Mucosa of stomach (tissue), 1 donor: ENCODE results near the gene FKBP10.

Experiments used
- H3K27me3 ChIP-seq: one replicate; pipeline ENCODE4 v1.7.0; 2013; ENCODE audit warnings: mild to moderate bottlenecking, low read length; ENCODE audit not compliant: control insufficient read depth, insufficient read depth
- H3K36me3 ChIP-seq: one replicate; pipeline ENCODE4 v1.7.0; 2013; ENCODE audit warnings: low read length; ENCODE audit not compliant: control insufficient read depth, insufficient read depth
- H3K4me1 ChIP-seq: one replicate; pipeline ENCODE4 v1.7.0; 2013; ENCODE audit warnings: mild to moderate bottlenecking, low read length; ENCODE audit not compliant: control insufficient read depth, insufficient read depth
- H3K4me3 ChIP-seq: one replicate; pipeline ENCODE4 v1.7.0; 2013; ENCODE audit warnings: low read length
- H3K9ac ChIP-seq: one replicate; pipeline ENCODE4 v1.7.0; 2013; ENCODE audit warnings: mild to moderate bottlenecking, low read length, moderate library complexity
- H3K9me3 ChIP-seq: one replicate; pipeline ENCODE4 v1.7.0; 2013; ENCODE audit warnings: mild to moderate bottlenecking, low read length, moderate library complexity; ENCODE audit not compliant: control insufficient read depth
- donor health status: Pancreatic carcinoma.

The FKBP10 gene, protein sequence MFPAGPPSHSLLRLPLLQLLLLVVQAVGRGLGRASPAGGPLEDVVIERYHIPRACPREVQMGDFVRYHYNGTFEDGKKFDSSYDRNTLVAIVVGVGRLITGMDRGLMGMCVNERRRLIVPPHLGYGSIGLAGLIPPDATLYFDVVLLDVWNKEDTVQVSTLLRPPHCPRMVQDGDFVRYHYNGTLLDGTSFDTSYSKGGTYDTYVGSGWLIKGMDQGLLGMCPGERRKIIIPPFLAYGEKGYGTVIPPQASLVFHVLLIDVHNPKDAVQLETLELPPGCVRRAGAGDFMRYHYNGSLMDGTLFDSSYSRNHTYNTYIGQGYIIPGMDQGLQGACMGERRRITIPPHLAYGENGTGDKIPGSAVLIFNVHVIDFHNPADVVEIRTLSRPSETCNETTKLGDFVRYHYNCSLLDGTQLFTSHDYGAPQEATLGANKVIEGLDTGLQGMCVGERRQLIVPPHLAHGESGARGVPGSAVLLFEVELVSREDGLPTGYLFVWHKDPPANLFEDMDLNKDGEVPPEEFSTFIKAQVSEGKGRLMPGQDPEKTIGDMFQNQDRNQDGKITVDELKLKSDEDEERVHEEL

DNA sequence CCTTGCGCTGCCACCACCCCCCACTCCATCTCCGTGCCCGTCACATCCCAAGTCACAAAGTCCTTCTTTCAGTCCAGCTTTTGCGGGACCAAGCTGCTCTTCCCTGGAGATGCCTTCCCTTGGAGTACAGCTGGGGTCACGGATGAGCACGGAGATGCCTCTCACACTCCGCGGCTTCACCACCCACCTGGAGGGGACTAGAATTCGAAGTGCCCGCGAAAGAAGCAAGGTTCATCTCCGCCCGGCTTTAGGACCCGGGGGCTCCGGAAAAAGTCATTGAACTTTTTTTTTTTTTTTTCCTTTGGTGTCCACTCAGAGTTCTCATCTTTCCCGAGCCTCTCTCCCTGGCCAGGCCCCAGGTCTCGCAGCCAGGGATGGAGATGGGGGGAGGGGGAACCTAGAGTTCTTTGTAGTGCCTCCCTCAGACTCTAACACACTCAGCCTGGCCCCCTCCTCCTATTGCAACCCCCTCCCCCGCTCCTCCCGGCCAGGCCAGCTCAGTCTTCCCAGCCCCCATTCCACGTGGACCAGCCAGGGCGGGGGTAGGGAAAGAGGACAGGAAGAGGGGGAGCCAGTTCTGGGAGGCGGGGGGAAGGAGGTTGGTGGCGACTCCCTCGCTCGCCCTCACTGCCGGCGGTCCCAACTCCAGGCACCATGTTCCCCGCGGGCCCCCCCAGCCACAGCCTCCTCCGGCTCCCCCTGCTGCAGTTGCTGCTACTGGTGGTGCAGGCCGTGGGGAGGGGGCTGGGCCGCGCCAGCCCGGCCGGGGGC lies at the start of gene FKBP10:
Gene FKBP10 (plus strand): TSS at position 624 of the 771 bp plus-strand sequence. CDS start 31 bp downstream, at position 655.
- Histone ChIP-seq H3K9ac (peak within 1 kb of the TSS; percentile 69), H3K4me3 (peak within 1 kb of the TSS; percentile 36), H3K9me3 (no peaks in the 10 kb centered on the region), H3K27me3 (peaks cover 12% of the 10 kb centered on the region), H3K36me3 (no peaks in the 10 kb centered on the region), H3K4me1 (peaks cover 38% of the 10 kb centered on the region)

DNA sequence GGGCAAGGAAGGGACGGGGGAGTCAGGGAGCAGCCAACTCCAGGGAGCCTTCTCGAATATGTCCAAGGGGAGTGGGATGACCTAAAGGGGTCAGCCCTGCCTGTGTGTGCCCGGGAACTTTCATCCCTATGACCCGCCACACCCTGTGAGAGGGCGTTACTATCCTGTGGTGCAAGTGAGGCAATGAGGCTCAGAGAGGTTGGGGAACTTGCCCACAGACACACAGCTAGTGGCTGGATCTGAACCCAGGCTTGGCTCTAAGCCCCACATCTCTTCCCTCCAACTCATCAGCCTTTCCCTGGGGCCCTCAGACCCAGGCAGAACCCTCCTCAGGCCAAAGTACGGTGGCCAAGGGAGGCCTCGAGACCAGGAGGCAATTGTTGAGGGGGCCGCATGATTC lies 49.5 kb upstream of the FKBP10 start:
- no peaks in the 10 kb centered on the region for H3K27me3 ChIP-seq
- H3K9me3 ChIP-seq = no peaks in the 10 kb centered on the region
- H3K9ac ChIP-seq = no peak overlapping the region
- no peak overlapping the region for H3K4me3 ChIP-seq
- no peaks in the 10 kb centered on the region for H3K4me1 ChIP-seq
- peaks cover 60% of the 10 kb centered on the region for H3K36me3 ChIP-seq

DNA sequence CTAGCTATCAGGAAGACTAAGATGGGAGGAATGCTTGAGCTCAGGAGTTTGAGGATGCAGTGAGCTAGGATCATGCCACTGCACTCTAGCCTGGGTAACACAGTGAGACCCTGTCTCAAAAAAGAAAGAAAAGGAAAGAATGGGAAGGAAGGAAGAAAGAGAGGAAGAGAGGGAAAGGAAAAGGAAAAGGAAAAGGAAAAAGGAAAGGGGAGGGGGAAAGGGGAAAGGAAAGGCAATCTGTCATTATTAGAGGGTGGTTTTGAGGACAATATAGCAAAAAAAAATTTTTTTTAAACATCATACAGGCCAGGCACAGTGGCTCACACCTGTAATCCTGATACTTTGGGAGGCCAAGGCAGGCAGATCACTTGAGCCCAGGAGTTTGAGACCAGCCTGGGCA lies 46.7 kb upstream of the FKBP10 start:
- H3K27me3 ChIP-seq = no peaks in the 10 kb centered on the region
- no peaks in the 10 kb centered on the region for H3K9me3 ChIP-seq
- H3K36me3 ChIP-seq = peaks cover 56% of the 10 kb centered on the region
- no peak overlapping the region for H3K4me3 ChIP-seq
- H3K9ac ChIP-seq = no peak overlapping the region
- peaks cover 1% of the 10 kb centered on the region for H3K4me1 ChIP-seq

DNA sequence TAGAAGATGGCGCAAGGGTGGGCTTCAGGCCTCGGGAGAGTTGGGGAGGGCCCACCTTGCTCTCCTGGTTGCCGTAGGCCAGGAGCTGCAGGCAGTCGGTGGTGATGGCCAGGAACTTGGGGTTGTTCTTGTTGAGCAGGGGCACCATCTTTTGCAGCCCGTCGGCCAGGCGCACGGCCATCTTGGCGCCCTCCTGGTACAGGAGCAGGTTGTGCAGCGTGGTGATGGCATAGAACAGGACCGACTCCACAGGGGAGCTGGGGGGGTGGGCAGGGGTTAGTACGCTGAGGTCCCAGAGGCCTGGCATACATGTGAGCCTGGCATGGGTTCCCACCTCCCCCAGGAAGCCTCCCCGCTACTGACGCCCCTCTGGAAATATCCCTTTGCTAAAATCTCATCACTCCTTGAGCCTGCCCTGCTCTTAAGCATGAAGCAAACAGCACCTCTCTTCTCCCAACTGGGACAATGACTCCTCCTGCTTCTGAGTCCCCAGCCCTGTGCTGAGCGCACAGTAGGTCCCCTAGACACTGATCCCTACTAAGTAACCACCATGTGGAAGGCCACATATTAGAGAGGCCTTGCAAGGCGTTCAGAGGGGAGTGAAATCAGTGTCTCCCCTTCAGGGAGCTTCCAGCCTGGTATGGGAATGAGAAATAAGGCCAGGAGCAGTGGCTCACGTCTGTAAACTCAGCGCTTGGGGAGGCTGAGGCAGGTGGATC lies 45.3 kb upstream of the FKBP10 start:
- Histone ChIP-seq H3K4me1 (peaks cover 14% of the 10 kb centered on the region), H3K9me3 (no peaks in the 10 kb centered on the region), H3K36me3 (peaks cover 59% of the 10 kb centered on the region), H3K9ac (no peak overlapping the region), H3K4me3 (no peak overlapping the region), H3K27me3 (no peaks in the 10 kb centered on the region)

DNA sequence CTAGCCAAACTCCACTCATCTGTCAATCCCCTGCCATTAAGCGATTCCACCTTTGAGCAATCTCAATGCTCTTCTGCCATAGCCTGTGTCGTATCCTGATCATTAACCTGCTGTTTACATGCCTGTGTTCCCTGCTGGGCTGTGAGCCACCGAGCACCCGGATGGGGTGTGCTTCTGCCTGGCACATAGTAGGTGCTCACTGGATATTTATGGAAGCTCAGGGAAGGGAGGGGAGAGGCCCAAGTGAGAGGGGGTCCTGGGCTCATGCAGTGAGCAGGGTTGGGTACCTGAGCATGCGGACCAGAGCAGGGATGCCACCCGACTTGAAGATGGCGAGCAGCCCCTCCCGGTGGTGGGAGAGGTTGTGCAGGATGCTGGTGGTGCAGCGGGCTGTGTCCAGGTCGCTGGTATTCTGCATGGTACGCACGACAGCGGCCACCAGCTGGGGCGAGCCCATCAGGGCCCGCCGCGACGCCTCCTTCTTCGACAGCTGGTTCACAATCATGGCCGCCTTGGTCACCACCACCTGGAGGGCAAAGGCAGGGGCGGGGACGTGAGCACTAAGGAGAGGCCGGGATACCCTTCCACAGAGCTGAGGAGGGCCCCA lies 44.0 kb upstream of the FKBP10 start:
- no peaks in the 10 kb centered on the region for H3K27me3 ChIP-seq
- peaks cover 46% of the 10 kb centered on the region for H3K36me3 ChIP-seq
- no peaks in the 10 kb centered on the region for H3K9me3 ChIP-seq
- peaks cover 28% of the 10 kb centered on the region for H3K4me1 ChIP-seq
- H3K9ac ChIP-seq = no peak overlapping the region
- no peak overlapping the region for H3K4me3 ChIP-seq

DNA sequence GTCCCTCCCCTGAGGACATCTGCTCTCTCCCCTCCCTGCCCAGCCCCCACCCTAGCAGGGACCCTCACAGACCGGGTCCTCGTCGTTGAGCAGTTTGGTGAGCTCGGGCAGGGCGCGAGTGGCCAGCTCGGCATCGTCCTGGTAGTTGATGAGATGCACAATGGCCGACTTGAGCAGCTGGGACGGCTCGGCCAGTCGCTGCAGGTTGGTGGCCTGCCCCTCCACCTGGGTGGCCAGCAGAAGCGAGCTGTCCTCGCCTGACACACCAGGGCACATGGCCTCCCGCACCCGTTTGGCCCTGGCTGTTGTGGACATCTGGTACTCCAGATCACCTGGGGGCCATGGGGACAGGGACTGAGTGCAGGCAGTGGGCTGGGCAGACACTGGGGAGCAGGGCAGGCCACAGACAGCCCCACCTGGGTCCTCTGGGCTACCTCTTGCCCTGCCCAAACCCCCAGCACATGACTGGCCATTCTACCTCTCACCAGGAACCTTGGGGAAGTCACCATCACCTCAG lies 43.4 kb upstream of the FKBP10 start:
- Histone ChIP-seq H3K9ac (no peak overlapping the region), H3K36me3 (peaks cover 43% of the 10 kb centered on the region), H3K27me3 (no peaks in the 10 kb centered on the region), H3K4me3 (no peak overlapping the region), H3K9me3 (no peaks in the 10 kb centered on the region), H3K4me1 (peaks cover 34% of the 10 kb centered on the region)

DNA sequence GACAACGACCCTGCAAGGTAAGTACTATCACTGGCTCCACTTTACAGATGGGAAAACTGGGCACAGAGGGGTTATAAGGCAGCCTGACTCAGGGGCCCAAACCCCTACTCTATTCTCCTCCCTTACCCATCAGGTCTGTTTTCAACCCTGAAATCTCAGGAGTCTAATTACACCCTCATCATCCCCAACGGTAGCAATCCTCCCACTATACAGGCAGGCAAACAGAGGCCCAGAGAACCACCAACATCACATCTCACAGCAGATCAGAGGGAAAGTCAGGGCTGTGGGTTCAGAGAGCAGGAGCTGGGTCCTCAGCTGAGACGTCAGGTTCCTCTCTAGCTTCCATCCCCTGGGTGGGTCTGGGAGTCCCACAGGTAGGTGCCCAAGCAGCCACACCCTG lies 42.8 kb upstream of the FKBP10 start:
- peaks cover 40% of the 10 kb centered on the region for H3K4me1 ChIP-seq
- H3K9ac ChIP-seq = no peak overlapping the region
- no peaks in the 10 kb centered on the region for H3K9me3 ChIP-seq
- H3K27me3 ChIP-seq = no peaks in the 10 kb centered on the region
- H3K36me3 ChIP-seq = peaks cover 37% of the 10 kb centered on the region
- H3K4me3 ChIP-seq = no peak overlapping the region

DNA sequence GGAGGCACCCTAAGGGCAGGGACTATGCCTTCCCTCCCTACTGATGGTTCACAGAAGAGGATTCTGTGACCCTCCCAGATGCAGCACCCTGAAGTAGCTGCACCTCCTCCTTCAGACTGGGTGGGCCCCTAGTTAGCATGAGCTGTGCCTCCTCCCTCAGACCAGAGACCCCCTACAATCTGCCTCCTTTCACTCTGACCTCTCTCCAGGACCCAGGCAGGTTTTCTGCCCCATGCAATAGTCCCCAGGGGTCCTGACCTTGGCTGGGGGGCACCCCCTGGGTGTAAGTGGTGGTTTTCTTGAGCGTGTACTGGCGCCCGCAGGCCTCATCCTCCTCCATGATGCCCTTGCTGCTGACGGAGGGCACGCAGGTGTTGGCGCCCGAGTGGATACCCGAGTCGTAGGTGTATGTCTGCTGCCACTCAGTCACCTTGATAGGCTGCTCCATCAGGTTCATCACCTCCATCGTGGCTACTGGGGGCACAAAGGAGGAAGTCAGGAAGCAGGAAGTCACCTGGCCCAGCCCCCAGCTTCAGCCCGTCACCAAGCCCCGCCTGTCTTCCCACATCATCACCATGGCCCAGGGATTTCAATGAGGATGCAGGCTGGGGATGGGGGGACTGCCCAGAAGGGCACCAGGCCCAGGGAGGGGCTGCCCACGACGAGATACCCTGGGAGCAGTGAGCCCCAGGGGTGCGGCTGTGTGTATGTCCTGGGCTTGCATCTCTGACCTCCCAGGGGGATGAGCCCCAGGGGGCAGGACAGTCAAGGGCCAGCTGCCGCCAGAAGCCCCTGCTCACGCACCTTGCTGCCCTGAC lies 41.2 kb upstream of the FKBP10 start:
- peaks cover 56% of the 10 kb centered on the region for H3K4me1 ChIP-seq
- H3K9me3 ChIP-seq = no peaks in the 10 kb centered on the region
- peaks cover 30% of the 10 kb centered on the region for H3K36me3 ChIP-seq
- H3K4me3 ChIP-seq = peak overlapping the region; percentile 9
- H3K27me3 ChIP-seq = no peaks in the 10 kb centered on the region
- peak overlapping the region; percentile 66 for H3K9ac ChIP-seq

DNA sequence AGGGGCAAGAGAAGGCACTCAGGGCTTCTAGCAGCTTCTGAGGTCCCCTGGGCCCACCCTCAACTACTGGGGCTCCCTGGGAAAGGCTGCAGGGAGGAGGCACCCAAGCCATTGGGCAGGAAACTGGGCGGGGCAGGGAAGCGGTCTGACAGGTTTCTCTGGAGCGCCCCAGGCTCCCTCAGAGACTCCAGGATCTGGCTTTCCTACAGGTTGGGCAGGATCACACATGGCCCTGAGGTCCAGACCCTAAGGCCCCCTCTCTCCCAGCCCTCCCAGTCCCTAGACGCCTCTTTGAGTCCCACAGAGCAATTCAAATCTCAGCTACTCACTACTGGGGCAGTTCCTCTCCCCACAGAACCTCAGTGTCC lies 40.6 kb upstream of the FKBP10 start:
- peak overlapping the region; percentile 66 for H3K9ac ChIP-seq
- no peaks in the 10 kb centered on the region for H3K9me3 ChIP-seq
- H3K4me3 ChIP-seq = peak overlapping the region; percentile 27
- peaks cover 62% of the 10 kb centered on the region for H3K4me1 ChIP-seq
- peaks cover 30% of the 10 kb centered on the region for H3K36me3 ChIP-seq
- no peaks in the 10 kb centered on the region for H3K27me3 ChIP-seq

DNA sequence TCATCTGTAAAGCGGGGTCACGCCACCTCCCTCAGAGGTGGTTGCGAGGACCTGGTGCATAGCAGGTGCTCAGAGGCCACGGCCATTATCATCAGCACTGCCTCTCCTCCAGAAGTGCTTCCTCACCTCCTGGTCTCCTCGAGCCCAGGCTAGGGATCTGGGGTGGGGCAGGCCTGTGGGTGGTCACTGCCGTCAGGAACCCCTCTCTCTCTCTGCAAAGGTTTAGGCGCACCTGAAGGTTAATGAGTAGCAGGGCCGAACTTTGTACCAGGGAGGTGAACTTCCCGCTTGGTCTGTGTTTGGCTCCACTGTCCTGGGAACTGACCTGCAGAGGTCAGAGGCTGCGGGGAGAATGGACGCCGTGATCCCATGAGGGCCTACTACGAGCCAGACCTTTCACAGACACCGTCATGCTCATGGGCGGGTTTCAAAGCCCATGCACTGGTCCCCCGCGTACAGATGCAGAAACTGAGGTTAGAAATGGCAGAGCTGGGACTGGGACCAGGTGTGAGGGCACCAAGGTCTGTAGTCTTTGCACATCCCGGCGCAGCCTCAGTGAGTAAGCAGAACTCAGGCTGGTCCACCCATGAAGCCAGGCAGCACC lies 40.1 kb upstream of the FKBP10 start:
- peak overlapping the region; percentile 66 for H3K9ac ChIP-seq
- H3K9me3 ChIP-seq = no peaks in the 10 kb centered on the region
- peak overlapping the region; percentile 27 for H3K4me3 ChIP-seq
- peaks cover 67% of the 10 kb centered on the region for H3K4me1 ChIP-seq
- H3K36me3 ChIP-seq = peaks cover 25% of the 10 kb centered on the region
- H3K27me3 ChIP-seq = no peaks in the 10 kb centered on the region
